HG02798 (cell line): ENCODE measurements around the gene SYPL1.

ENCODE experiments used
- ATAC-seq: cut with Tn5 transposase; IDR thresholded peaks from one replicate; pipeline ENCODE4 v1.9.1; 2021; ENCODE audit warnings: mild to moderate bottlenecking; ENCODE audit not compliant: unreplicated experiment, poor library complexity

Gene SYPL1

DNA sequence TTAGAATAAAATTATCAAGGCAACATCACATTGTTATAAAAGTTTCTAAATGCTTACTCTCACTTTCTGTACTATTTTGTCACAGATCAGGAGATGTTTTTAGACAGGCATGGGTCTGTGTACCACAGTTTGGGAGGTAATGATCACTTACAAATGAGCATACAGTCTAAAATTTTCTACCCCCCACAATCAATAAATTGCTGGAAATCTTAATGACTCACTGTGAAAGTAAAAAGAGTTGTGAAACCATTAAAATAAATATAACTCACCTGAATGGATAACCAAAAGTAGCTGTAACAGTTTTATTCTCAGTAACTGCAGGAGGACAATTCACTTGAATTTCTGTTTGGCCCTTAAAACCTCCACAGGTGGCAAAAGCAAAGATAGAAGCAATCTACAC is 13.2 kb downstream of the SYPL1 start:
- no peak for ATAC-seq

DNA sequence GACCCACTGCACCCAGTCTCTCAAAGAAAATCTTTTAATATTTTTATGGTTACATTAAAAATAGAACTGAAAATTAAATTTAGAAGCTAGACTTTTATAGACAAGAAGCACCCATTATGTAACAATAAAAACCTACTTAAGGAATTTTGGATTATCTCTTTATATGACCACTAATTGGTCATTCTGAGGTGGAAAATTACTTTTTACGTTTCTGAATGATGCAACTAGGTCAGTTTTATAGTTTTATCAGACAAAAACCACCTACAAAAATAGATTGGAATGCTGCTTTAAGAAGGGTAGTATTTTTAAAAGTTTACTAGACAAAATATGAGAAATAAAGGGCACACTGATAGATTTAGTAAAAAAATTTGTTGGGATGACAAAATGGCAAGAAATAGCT is 16.5 kb downstream of the SYPL1 start:
- no peak for ATAC-seq

DNA sequence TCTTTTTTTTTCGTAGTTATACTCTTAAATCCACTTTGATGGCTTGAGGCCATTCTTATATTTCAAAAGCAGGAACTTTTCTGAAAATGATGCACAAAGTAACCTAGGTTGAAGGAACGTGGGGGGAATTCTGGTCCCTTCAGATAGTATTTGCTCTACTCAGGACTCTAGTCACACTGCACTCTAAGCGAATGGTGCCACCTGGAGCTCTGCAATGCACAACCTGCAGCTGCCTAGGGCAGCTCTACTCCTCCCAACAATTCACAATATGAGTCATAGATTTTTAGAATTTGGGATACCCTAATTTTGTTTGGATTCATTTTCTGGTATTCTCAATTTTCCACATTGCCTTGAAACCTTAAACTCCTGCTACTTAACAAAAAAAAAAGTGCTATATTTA is 17.3 kb downstream of the SYPL1 start:
- ATAC-seq: no peak

DNA sequence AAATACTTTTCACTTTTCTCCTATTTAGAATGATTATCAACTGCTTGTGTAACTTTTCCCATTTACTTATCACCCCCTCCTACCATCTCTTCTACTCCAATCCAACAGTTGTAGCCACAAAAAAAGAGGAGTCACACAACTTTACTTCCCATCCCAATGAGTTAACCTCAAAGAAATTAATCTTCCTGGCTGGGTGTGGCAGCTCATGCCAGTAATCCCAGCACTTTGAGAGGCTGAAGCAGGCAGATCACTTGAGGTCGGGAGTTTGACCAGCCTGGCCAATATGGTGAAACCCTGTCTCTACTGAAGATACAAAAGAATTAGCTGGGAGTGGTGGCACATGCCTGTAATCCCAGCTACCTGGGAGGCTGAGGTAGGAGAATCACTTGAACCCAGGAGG is 19.9 kb downstream of the SYPL1 start:
- ATAC-seq: no peak

DNA sequence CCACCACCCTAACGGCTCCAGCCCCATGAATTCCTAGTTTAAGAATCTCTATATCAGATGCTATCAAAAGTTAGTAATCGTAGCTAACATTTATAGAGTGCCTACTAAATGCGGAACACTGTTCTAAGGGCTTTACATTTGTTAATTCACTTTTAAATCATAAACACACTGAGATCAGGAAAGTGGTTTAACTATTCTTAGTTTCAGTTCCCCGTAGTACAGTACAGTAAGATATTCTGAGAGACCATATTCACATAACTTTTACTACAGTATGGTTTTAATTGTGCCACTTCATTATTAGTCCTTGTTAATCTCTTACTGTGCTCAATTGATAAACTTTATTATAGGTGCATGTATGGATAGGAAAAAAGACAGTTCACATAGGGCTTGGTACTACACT is 22.5 kb downstream of the SYPL1 start:
- peak; percentile 85 for ATAC-seq

DNA sequence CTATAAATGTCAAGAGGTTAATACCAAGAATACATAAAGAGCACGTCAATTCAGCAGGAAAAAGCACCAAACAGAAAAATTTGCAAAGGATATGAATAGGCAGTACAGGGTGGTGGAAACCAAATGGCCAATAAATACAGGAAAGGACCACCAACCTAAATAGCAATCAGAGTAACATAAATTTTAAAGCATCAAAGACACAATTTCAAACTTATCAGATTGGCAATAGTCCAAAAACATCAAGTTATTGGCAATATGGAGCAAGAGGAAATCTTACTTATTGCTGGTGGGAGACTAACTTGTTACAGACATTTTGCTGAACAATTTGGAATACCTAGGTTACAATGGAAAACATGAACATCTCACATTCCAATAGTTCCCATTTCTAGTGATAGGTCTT is 24.1 kb downstream of the SYPL1 start:
- ATAC-seq: no peak

DNA sequence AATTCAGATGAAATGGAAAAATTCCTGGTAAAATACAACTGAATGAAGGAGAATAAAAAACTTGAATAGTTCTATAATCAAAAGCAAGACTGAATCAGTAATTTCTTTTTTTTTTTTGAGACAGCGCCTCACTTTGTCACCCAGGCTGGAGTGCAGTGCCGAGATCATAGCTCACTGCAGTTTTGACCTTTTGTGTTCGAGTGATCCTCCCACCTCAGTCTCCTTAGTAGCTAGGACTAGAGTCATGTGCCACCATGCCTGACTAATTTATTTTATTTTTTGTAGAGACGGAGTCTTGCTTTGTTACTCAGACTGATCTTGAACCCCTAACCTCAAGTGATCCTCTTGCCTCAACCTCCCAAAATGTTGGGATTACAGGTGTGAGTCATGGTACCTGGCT is 26.1 kb downstream of the SYPL1 start:
- ATAC-seq: no peak

DNA sequence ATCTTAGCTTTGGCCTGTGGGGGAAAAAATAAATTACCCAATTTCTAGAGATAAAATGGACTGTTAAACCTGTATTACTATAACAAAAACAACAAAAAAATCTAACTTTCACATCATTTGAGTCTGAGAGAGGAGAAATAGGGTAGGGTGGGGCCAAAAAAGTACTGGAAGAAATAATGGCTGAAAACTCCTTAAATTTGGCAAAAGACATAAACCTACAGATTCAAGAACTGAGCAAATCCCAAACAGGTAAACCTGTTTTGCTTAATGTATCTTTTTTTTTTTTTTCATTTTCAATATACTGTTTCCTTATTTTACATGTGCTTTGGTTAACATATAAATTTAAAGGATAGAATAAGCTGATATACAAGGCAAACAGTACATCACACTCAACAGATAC is 27.1 kb downstream of the SYPL1 start:
- no peak for ATAC-seq

DNA sequence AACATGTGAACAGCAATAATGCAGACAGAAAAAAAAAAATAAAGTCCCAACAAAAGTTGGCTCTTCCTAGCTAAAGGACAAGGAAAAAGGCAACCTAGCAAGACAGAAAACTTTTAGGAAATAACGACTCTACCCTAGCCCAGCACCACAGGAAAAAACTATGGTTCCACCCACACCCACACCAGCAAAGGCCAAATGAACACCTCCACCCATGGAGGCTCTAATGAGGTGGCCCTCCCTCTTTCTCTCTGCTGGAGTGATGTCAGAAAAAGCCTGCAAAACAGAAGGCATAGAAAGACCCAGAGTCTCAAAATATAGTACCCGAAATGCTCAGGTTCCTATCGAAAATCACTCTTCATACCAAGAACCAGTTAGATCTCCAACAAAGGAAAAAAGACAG is 28.4 kb downstream of the SYPL1 start:
- ATAC-seq: no peak

DNA sequence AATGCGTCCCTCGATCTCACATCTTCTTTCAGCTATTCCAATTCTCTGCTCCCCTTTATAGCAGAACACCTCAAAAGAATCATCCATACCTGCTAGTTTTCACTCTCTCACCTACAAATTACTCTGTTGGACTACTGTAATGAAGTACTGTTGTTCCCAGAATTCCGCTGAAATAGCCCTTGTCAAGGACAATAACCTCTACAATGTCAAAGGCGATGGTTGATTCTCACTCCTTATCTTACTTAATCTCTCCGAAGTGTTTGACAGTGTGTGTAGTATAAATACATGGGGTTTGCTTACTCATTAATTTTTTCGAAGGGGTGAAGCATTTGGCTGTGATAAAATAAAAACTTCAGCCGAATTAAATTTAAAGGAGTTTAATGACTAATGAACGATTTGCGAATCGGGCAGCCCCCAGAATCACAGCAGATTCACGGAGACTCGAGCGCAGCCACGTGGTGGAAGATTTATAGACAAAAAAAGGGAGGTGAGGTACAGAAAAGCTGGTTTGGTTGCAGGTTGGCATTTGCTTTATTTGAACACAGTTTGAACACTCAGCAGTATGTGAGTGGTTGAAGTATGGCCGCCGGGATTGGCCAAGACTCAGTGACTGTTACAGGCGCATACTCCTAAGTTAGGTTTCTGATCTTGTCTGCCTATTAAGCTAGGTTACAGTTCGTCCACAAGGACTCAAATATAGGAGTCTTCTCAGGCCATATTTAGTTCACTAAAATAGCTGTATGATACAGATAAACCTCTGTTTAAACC is 29.8 kb downstream of the SYPL1 start:
- no peak for ATAC-seq

DNA sequence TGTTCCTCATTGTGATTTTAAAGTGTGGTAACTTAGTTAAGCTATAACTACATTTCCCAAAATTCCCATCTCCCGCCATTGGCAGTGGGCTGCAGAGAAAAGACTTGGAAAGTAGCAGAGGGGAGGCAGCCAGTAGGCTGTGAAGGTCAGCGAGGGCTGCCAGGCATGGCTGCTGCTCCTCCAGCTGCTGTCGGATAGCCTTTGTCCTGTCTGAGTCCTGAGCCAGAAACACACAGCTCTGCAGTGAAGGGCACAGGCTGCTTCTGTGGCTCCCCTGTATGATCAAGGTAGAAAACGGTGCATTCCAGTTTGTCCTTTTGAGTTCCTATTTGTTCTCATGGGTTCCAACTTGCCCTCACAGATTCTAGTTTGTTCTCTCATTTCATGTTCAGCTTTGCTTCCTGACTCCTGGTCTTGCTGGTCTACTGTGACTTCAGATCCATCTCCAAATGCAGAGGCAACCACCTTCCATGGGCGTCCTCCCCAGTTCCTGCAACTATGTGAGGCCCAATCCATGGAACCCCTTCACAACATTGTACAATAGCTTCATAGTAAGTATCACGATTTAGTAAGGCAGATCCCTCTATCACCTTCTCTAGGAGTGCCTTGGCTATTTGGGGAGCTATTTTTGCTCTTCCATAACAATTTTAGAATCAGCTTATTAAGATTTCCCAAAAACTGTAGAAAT is 31.7 kb downstream of the SYPL1 start:
- no peak for ATAC-seq

DNA sequence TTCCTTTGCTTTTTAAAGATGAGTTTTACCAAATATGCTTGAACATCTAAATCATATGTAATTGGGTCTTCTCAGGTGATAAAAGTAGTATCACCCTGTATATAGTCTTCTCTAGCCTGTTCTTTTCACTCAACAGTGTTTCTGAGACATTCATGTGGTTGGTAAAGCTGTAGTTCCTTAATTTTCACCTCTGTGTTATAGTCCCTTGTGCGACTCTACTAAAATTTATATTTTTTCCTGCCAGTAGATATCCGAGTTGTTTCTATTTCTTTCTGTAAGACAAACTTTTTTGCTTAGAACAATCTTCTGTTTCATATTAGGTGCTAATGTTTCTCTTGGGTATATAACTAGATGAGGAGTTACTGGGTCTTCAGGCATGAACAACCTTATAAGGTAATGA is 35.6 kb downstream of the SYPL1 start:
- ATAC-seq: no peak

DNA sequence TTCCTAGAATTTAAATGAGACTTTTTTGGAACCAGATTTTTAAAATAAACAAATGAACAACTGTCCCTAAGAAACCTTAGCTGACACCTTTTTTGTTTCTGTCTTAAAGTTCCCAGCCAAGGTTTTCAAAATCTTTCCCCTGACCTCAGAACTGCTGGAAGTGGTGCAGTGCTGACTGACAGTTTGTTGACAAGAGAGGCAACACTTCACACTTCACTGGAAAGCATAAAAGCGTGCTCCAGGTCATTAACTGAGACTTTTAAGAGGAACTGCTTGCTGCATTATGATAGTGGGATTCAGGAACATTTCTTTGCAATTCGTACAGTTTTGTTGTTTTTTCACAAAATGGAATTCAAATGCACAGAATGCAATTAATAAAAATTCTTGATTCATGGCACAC is 36.2 kb downstream of the SYPL1 start:
- ATAC-seq: no peak

DNA sequence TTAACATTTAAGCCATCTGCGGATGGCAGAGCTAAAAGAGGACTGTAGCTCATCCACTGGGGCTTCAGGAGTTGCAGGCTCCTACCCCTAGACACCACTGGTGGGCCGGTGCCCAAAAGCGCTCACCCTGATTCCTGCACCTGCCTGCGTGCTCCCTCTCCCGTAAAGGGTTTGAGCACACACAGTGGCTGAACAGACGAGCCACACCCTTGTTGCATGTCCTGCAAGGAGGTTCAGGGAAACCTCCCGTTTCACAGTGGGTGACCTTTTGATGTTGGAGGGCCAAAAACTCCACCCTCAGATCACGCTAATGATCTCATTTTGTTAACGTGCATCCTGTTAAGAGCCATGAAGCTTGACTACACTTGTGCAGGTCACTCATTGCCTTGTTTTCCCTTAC is 37.9 kb downstream of the SYPL1 start:
- ATAC-seq: no peak

DNA sequence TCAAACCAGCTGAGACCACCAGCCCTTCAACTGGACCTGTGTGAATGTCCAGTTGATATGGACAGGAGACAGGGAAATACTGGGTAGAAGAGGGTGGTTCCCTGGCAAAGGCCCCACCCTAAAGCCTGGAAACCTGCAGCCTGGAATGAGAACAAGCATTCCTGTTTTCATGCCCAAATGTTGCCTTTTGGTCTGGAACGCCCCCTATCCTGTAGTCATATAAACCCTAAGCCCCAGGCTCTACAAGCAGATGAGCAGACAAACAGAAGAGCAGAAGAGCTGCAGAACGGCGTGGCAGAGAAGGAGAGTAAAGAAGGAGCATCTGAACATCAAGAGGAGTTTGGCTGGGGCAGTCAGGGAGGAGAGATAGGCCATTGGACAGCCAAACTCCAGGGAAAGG is 38.4 kb downstream of the SYPL1 start:
- no peak for ATAC-seq

DNA sequence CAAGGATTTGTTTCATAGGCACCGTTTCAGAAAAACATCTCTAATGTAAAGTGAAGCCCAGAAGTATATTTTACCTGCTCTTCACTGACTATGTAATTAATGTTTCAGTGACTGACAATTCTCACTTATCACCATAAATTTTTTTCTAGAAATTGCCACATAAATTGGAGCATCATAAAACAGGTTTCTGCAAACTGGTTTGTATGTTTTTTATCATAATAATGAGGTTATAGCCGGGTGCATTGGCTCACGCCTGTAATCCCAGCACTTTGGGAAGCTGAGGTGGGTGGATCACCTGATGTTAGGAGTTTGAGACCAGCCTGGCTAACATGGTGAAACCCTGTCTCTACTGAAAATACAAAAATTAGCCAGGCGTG is 39.4 kb downstream of the SYPL1 start:
- ATAC-seq: no peak

DNA sequence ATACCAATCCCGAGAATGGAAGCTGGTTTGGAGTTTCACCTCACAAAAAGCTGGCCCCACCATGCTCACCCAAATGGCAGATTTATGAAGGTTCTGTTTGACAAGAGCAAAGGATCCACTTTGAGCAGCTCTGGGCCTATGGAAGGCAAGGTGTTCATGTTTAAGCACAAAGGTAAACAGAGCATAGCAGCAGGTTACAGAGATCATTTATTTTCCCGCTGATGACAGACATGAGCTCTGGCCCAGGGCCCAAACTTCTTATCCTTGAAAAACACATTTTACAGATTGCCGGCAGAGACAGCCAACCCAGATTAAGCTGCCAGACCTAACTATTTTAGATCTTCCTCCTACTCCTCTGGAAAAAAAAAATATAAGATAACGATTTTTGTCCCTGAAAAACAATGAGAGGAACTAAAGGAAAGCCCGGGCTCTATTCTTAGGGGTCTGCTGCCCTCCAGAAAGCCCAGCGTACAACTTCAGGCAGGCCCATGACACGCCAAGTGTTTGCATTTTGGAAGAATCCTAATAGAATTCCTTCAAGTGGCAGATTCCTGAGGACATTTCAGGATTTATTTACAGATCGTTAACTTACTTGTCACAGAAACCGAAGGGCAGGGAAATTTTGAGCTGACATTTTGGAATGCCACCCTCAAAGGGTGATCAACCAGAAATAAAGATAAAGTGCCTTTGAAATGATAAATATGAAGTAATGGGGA is 40.0 kb downstream of the SYPL1 start:
- no peak for ATAC-seq

DNA sequence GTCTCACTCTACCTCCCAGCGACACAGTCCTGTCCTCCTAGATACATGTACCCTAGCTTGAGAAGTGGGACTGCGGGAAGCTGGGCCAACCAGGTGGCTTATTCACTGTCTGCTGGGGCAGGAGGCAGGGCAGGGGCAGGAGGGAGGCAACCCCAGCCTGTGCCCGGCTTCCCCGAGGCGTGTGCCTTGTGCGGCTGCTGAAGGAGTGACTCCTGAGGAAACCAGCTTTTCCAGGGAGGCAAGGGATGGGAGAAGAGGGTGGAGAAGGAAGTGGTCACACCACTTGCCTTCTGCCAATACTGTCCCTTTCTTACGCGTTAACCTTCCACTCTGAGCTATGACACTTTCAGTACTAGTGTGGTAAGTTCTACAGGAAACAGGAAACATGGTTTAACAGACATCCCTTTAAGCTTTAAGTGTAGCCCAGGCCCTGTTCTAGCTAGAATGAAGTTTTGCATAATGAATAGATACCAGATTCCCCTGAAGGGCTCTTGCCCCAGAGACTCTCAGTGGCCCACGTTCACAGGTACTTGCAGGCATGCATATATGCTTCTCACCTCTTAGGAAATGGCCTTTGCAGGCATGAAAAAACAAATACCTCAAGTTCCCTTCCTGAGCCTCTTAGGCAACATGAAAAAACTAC is 40.6 kb downstream of the SYPL1 start:
- ATAC-seq: peak; percentile 98

DNA sequence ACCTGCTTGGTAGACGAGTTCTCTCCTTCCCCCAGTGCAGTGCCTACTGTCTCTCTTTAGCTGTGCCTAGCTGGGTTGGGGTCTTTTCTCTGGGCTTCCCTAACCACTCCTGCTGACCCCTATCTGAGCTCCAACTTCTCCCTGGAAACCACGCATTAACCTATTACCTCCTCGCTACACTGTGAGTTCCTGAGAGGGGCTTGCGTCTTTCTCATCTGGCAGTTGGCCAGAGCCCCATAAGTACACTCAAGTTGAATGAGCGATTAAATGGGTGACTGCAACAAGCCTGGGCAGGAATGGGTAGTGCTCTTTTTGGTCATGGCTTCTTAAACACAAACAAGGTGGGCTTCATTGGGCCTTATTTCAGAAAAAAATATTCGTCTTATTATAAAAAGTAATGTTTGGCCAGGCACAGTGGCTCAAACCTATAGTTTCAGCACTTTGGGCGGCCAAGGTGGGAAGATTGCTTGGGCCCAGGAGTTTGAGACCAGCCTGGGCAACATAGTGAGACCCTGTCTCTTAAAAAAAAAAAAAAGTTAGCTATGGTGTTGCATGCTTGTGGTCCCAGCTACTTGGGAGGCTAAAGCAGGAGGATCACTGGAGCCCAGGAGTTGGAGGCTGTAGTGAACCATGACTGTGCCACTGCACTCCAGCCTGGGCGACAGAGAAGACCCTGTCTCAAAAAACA is 41.4 kb downstream of the SYPL1 start:
- no peak for ATAC-seq

DNA sequence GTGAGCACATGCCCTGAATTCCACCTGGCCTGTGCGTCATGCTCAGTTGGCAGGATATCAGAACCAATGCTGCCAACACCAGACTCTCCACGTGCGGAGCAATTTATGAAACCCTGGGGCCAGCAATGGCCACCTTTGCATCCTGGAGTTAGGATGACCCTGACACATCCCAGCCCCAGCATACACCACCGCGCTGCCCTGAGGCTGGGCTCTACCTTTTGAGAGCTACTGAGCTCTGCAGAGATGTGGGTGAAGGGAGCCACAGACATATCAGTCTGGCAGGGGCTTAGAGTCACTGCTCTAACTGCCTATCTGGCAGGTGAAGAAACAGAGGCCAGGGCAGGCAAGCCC is 41.9 kb downstream of the SYPL1 start:
- ATAC-seq: no peak
